ENCODE measurements around the gene SPTLC1.

DNA sequence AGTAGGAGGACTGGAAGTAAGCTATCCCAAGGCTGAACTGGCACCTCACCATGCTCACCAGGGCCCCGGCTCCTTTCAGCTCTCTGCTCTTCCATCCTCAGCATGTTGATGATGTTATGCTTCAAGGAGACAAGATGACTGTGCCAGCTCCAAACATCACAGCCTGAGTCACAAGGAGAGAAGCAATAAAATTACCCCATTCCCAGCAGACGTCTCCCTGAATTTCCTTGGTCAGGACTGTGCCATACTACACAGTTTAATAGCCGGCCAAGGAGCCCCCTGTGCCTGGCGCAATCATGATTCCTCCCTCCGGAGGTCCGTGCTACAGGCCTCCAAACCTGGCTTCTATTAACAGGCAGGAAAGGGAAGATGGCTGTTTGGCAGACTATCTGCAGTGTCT is 114.0 kb downstream of the SPTLC1 start:
- TF ChIP-seq POLR2A (IDR thresholded peaks at IDR 0.05; ENCODE audit: low read length), result no peak
- TF ChIP-seq GATA1 (IDR thresholded peaks at IDR 0.05; ENCODE audit: low read depth, low read length), result no peak

Measured in erythroblast (primary cell).